ENCODE data around the gene ZNF266.

- no peak for TF ChIP-seq EZH2phosphoT487 (IDR thresholded peaks at IDR 0.05; ENCODE audit: borderline replicate concordance, low read depth, low read length)
- no peak for TF ChIP-seq CTCF (conservative IDR thresholded peaks at IDR 0.05; ENCODE audit: low read length)
Observed at GRCh38 chr19:9467161-9467560, 31.8 kb upstream of the ZNF266 start.

All from OCI-LY7 (cell line).